GM10266 (cell line): ENCODE results near the gene CHSY3.

Source experiments
- DNase-seq: peaks from one replicate; pipeline ENCODE4 v3.0.0; 2012; ENCODE audit errors: extremely low spot score
- CTCF ChIP-seq: IDR thresholded peaks from 2 replicates; pipeline ENCODE4 v1.5.1; 2012; ENCODE audit warnings: mild to moderate bottlenecking, low read depth; ENCODE audit not compliant: control insufficient read depth, insufficient read depth; ENCODE audit errors: missing control alignments

Gene CHSY3

GRCh38 chr5:130035388-130035787 is 131.1 kb downstream of the CHSY3 start:
- TF ChIP-seq CTCF = no peak
- DNase-seq = no peak

GRCh38 chr5:130037905-130038304 is 133.6 kb downstream of the CHSY3 start:
- DNase-seq = no peak
- no peak for TF ChIP-seq CTCF

GRCh38 chr5:130043834-130044233 is 139.6 kb downstream of the CHSY3 start:
- DNase-seq = no peak
- TF ChIP-seq CTCF = no peak

GRCh38 chr5:130045334-130045733 is 141.1 kb downstream of the CHSY3 start:
- no peak for TF ChIP-seq CTCF
- no peak for DNase-seq

GRCh38 chr5:130050585-130050984 is 146.3 kb downstream of the CHSY3 start:
- TF ChIP-seq CTCF = no peak
- DNase-seq = no peak

GRCh38 chr5:130052752-130053151 is 148.5 kb downstream of the CHSY3 start:
- DNase-seq = no peak
- no peak for TF ChIP-seq CTCF

GRCh38 chr5:130055572-130055971 is 151.3 kb downstream of the CHSY3 start:
- TF ChIP-seq CTCF = no peak
- no peak for DNase-seq
